GM18520 (cell line): Measurements from ENCODE around the gene TRMU.

Experiments used
- ATAC-seq: cut with Tn5 transposase; IDR thresholded peaks from one replicate; pipeline ENCODE4 v1.9.1; 2021; ENCODE audit not compliant: unreplicated experiment

The TRMU gene

DNA sequence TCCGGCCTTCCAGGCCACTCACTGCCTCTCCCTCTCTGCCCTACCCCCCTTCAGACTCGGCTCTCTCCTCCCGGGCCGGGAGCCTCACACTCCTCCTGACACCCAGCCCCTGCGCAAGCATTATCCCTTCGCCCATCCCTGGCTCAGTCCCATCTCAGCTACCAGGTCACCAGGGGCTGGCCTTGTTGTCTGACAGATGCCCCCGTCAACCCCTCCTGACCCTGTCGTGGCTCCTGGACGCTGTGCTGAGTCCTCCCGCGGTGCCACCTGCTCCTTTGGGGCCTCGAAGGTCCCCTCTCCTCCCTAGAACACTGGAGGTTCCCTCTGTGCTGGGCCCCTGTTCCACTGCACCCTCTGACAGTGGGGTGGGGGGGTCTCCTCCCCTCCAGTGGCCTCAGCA, 32.9 kb downstream of the TRMU start:
- no peak for ATAC-seq

DNA sequence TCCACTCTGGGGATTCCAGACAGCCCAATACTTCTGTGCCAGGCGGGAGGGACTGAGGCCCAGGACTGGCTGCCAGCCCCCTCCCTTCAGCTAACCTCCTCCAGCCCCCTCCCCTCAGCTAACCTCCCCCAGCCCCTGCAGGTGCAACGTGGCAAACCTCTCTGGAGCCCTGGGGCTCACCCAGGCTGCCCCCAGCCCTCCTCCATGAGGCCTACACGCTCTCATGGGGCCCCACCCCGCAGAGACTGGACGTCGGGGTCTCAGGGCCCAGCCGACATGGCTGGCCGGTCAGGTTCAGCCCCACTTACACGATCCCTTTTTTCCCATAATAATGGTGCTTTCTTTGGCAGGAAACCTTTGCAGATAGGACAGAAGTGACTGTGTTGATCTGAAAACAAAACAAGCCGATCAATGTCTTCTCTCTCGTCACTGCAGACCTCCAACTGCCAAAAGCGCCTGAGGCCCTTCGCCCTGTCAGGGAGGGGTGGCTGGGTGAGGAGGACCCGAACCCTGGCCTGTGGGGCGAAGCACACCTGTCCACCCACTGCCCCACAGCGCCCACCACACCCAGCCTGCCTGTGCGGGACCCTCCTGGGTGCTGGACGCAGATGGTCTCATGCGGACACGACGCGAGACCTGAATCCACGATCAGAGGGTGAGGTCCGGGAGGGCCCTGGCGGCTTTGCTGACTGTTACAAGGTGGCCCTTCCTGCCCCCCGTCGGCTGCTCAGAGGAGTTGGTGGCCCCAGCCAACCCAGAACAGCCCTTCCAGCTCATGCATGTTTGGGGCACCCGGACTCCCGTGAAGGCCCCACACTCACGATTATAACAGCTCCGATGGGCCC, 33.6 kb downstream of the TRMU start:
- no peak for ATAC-seq

DNA sequence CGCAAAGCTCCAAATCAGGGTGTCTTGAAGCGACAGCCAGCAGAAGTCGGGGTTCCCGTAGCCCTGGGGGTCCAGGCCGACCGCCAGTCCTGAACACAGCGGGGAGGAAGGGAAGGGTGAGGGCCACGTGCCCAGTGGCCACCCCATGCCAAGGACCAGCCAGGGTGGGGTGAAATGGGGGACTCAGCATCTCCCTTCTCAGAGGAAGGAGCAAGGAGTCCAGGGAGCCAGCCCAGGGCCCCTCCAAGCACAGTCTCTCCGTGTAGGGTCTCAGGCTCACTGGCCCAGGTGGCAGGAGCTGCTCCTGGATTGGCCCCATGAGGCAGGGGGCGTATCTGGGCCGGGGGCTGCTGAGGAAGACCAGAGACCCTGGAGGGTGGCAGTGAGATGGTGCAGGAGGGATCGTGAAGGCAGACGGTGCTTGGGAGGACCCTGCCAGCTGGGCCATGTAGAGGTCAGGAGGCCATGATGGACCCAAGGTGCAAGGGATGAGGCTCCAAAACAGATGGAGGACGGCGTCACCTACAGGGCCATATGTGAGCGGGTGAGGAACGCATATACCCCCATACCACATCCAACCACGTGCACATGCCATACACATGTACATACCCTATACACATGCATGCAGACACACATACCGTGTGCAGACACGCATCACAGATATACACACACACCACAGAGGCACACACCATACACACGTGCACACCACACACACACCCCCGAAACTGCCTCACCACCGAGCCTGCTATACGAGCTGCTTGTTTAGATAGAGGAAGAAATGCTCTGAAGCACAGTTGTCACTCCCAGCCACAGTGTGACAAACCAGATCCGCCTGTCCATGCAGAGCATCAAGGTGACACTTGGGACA, 34.4 kb downstream of the TRMU start:
- no peak for ATAC-seq

GRCh38 chr22:46370584-46371291, 35.2 kb downstream of the TRMU start:
- ATAC-seq = no peak

- ATAC-seq = no peak
Observed at GRCh38 chr22:46371623-46372226, 36.2 kb downstream of the TRMU start.

GRCh38 chr22:46372686-46373085, 37.2 kb downstream of the TRMU start:
- ATAC-seq = no peak

- ATAC-seq = no peak
Observed at GRCh38 chr22:46373159-46373558, 37.6 kb downstream of the TRMU start.

DNA sequence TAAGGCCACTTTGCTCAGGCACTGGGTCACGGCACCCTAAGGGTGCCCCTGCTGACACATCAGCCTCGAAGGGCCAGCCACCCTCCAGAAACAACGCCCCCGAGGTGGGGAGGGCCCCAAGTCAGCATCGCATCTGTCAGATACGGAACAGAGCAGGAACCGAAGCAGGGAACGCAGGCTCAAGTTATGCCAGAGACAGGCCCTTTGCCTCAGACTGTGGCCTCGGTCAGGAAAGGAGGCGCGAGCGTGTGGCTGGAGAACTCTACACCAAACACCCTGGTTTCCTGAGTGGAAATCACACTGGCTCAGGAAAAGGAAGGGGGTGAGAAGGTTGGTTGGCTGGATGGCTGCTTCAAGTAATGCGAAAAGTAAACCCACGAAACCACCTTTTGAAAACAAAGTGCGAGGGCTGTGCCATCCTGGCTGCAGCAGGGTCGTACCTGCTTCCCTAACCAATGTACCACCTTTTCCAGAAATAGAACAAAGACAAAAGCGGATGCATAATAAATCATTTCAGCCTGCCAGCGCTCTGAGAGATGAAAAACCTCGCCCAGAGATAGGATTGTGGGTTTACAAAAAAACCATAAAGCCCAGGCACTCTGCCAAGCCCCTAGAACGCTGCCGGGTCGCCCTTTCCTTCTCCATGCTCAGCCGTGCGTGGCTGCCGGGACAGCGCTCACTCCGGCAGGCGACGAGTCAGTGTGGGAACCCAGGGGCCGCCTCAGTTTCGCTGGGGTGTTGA, 38.6 kb downstream of the TRMU start:
- ATAC-seq = no peak

GRCh38 chr22:46374663-46375474, 39.4 kb downstream of the TRMU start:
- no peak for ATAC-seq

GRCh38 chr22:46376111-46376510, 40.6 kb downstream of the TRMU start:
- no peak for ATAC-seq

DNA sequence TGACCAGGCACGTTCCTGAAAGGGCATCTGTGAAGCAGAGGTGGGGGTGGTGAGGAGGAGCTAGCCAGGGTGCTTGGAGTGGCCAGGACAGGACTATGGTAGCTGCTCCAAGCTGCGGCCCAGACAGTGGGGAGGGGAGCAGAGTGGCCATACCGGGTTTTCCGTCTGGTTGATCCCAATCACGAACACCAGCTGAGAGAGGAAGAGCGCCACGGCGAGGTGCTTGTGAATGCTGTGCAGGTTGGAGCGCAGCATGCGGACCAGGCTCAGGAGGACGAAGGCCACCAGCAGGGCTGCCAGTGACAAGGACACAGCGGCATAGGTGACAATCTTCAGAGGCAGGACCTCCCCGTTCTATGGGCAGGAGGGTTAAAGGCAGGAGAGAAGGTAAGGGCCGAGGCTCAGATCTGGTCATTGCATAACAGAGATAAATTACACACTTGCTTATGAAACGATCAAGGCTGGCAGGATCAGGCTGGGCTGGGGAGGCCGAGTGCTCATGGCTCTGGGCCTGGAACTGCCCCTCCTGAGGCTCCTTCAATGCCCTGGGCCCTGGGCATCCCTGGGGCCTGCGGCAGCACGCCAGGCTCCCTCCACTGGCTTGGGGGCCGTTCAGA, 41.5 kb downstream of the TRMU start:
- no peak for ATAC-seq

GRCh38 chr22:46377525-46378425, 42.3 kb downstream of the TRMU start:
- ATAC-seq = no peak

- ATAC-seq = no peak
Observed at GRCh38 chr22:46378426-46379065, 43.0 kb downstream of the TRMU start.

- ATAC-seq = no peak
Observed at GRCh38 chr22:46379066-46379930, 43.8 kb downstream of the TRMU start.

GRCh38 chr22:46380069-46380468, 44.6 kb downstream of the TRMU start:
- no peak for ATAC-seq

DNA sequence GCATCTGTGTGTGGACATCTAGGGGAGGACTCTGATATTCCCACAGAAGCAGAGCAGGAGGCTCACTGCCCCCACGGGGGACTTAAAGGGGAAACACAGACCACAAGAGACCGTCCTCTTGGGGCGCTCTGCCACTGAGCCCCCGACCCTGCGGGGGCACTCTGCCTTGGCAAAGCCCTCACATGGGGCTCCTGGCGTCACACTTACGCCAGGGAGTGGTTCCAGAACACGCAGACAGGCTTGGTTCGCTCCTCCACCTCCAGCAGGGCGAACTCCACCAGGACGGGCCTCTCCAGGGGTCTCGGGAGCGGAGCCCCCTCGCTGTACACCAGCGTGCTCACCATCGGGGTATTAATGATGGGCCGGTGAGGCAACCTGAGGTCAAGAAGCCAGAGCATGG, 45.1 kb downstream of the TRMU start:
- no peak for ATAC-seq

- no peak for ATAC-seq
Observed at GRCh38 chr22:46381142-46381541, 45.6 kb downstream of the TRMU start.
